Ovary (tissue), 9 donors: ENCODE data around the gene ABT1. TPM values are rescaled to one million over a fixed set of nuclear protein-coding genes. Genes with fewer than 3 reads are reported as not detected.

Experiments
- DNase-seq, 5 donors: peaks; one replicate each; pipeline ENCODE4 v3.0.0-alpha.2; 2019 to 2020
- H3K27ac ChIP-seq, 2 donors: fragments of 200-600 bp; one replicate each; pipeline versions ENCODE4 v1.5.1 to v1.8.0; 2019 to 2022
- H3K27me3 ChIP-seq: fragments of 200-600 bp; one replicate; pipeline ENCODE4 v1.8.0; 2022
- H3K36me3 ChIP-seq: fragments of 200-600 bp; sonication (generic); one replicate; pipeline ENCODE4 v1.5.1; 2019
- H3K4me1 ChIP-seq: one replicate; pipeline ENCODE4 v1.8.1; 2013; ENCODE audit warnings: mild to moderate bottlenecking, moderate library complexity; ENCODE audit not compliant: insufficient read depth
- H3K4me3 ChIP-seq: fragments of 200-600 bp; sonication (generic); one replicate; pipeline ENCODE4 v1.5.1; 2017
- H3K9me3 ChIP-seq, 2 donors: fragments of 200-600 bp in 1 of 2; sonication (generic) in 1 of 2; one replicate each; pipeline versions ENCODE4 v1.5.1 to v1.8.1; 2013 to 2019; ENCODE audit warnings: mild to moderate bottlenecking in 1 of 2, moderate library complexity in 1 of 2
- CTCF ChIP-seq, 3 donors: fragments of 450-650 bp in 2 of 3; fragments of 200-600 bp in 1 of 3; IDR thresholded peaks; one replicate each; pipeline versions ENCODE4 v1.5.1 to v1.8.0; 2016 to 2022; ENCODE audit warnings: antibody characterized with exemption in 3 of 3, mild to moderate bottlenecking in 1 of 3
- EP300 ChIP-seq: sonication (generic); formaldehyde crosslinking; IDR thresholded peaks from one replicate; pipeline ENCODE4 v1.6.1; 2017; ENCODE audit warnings: antibody characterized with exemption
- POLR2A ChIP-seq: fragments of 450-650 bp; IDR thresholded peaks from one replicate; pipeline ENCODE4 v1.6.1; 2017; ENCODE audit warnings: antibody characterized with exemption, mild to moderate bottlenecking, moderate library complexity
- WGBS, 3 donors: extraction: QIAGEN DNeasy Blood & Tissue Kit in 1 of 3; methylation state at CpG; one replicate each; pipeline versions ENCODE4 v1.1.5 to v1.1.7; 2013 to 2017; 5-methylcytosine and 5-hydroxymethylcytosine counted together
- intact Hi-C, 4 donors: fragments of 100-400 bp; cut with DNase I; formaldehyde crosslinking; loops; one replicate each; pipeline versions ENCODE4 v1.11.0 to v1.15.1; 2022 to 2023
- polyA plus RNA-seq, 2 donors: library from polyadenylated mRNA; stranded (reverse); fragments of 200-250 nt in 1 of 2; fragments of 350-450 nt in 1 of 2; fragmentation: Illumina TruSeq in 1 of 2; extraction: RNeasy Lipid Tissue Mini Kit (QIAGEN cat#74804) in 1 of 2; gene quantifications; one replicate each; pipeline ENCODE4 v1.2.3, GENCODE V29; 2013 to 2014
- total RNA-seq, 7 donors: library from RNA; depleted of rRNA in 2 of 7; stranded (reverse); fragments of >200 nt in 2 of 7; fragmentation: NEBNext Ultra II Directional in 3 of 7; extraction: Animal tissue kit (Norgen Biotek cat#: 25700) in 3 of 7; gene quantifications; one replicate each; pipeline versions ENCODE4 v1.1.0 to v1.2.4, GENCODE V29; 2016 to 2023
- donor health status: DM: no; HTN: no; CAD: no; lungs with moderate emphysema.
- donor health status: DM: no; HTN: no; CAD: no.
- donor health status: Bipolar disorder and iron deficiency.
- donor health status: DM: yes; HTN: yes; CAD: no.
- donor health status: DM: no; HTN: no; CAD: no.
- donor health status: DM: yes; HTN: yes; CAD: no.

Gene ABT1
- total and polyA plus RNA-seq, 9 donors: 8.5 to 18.2 (median 15.5) TPM

DNA sequence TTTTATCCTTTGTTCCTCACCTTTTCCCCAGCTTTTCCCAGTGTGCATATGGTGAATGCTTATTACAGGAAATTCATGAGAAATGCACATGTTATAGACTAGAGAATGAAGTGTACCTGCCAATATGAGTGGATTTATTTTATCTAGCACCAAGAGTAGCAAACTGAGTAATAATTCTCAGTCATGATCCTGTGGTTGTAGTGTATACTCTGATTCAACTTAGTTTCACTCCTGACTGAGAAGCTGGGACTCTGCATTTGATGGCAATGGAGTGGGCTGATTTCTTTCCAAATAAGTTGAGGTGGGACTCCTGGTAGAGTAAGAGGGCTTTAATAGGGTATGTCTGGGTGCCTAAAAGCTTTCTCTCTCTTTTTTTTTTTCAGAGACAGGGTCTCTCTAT, 4.0 kb downstream of the ABT1 start:
- Histone ChIP-seq H3K27ac (no peak overlapping the region), H3K9me3 (no peaks in the 10 kb centered on the region), H3K36me3 (no peaks in the 10 kb centered on the region), H3K27me3 (no peaks in the 10 kb centered on the region), H3K4me1 (peaks cover 4% of the 10 kb centered on the region), H3K4me3 (no peak overlapping the region)
- TF ChIP-seq POLR2A (no peak), CTCF (IDR thresholded peaks at IDR 0.05) (no peak), EP300 (no peak)
- intact Hi-C loops: loop anchor here in 1 of 4 donors (5.0 kb wide), 1 partner anchor 1328 kb away; no protein-coding TSS in a partner anchor
- no peak for DNase-seq

DNA sequence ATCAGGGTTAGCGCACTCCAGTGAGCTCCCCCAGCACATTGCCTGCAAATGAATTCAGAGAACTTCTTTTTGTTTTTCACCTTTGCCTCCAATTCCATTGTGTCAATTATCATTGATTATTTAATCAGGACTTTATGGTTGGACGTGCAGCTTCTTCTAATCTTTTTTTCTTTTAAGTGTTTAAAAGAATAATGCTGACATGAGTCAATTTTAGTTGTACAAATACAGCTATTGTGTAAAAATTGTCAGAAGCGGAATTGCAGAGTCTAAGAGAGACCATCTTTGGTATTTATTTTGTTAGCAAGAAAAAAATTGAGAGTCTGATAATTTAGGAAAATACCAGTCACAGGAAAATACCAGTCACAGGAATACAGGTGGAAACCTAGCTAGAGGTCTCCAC, 5.5 kb downstream of the ABT1 start:
- Histone ChIP-seq H3K4me1 (peaks cover 4% of the 10 kb centered on the region), H3K27ac (no peak overlapping the region), H3K36me3 (no peaks in the 10 kb centered on the region), H3K4me3 (no peak overlapping the region), H3K9me3 (no peaks in the 10 kb centered on the region), H3K27me3 (no peaks in the 10 kb centered on the region)
- intact Hi-C loops: loop anchor here in 1 of 4 donors (5.0 kb wide), 1 partner anchor 1330 kb away; no protein-coding TSS in a partner anchor
- no peak for TF ChIP-seq EP300
- no peak for TF ChIP-seq CTCF (IDR thresholded peaks at IDR 0.05)
- TF ChIP-seq POLR2A: no peak
- WGBS, 3 donors: 82 to 88% (median 86%) methylated on average over 3 of the region's 3 CpGs
- DNase-seq: no peak

DNA sequence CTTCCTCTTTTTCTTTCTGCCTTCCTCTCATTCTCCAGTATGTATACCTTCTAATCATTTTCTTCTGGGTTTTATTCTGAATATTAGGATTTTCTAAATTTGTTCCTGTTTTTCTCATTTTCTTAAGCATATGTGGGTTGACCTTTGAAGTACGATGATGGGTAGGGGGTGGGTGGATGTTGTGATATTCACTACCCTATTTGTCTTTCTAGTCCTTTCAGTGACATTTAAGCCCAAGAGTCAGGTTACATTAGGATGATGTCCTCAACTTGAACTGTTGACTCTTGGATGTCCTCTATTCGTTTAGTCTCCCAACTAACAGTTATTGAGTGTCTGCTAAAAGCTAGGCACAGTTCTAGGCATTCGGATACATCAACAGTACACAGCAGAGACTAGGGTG, 7.3 kb downstream of the ABT1 start:
- intact Hi-C loops: loop anchor here in 1 of 4 donors (5.0 kb wide), 1 partner anchor 1332 kb away; no protein-coding TSS in a partner anchor
- Histone ChIP-seq H3K4me3 (no peak overlapping the region), H3K4me1 (no peaks in the 10 kb centered on the region), H3K27ac (no peak overlapping the region), H3K36me3 (no peaks in the 10 kb centered on the region), H3K9me3 (no peaks in the 10 kb centered on the region), H3K27me3 (no peaks in the 10 kb centered on the region)
- no peak for DNase-seq
- no peak for TF ChIP-seq EP300
- no peak for TF ChIP-seq POLR2A
- no peak for TF ChIP-seq CTCF (IDR thresholded peaks at IDR 0.05)
- 65 to 75% (median 67%) methylated on average over 3 of the region's 3 CpGs for WGBS, 3 donors

GRCh38 chr6:26604797-26605196, 8.0 kb downstream of the ABT1 start:
- intact Hi-C loops: loop anchor here in 2 of 4 donors (5.0 kb wide), 2 partner anchors 473 to 1332 kb away; no protein-coding TSS in a partner anchor
- Histone ChIP-seq H3K9me3 (no peaks in the 10 kb centered on the region), H3K27ac (no peak overlapping the region), H3K4me3 (no peak overlapping the region), H3K27me3 (no peaks in the 10 kb centered on the region), H3K36me3 (no peaks in the 10 kb centered on the region), H3K4me1 (no peaks in the 10 kb centered on the region)
- DNase-seq: no peak
- WGBS, 3 donors: 62 to 70% (median 67%) methylated on average over 3 of the region's 3 CpGs
- no peak for TF ChIP-seq EP300
- no peak for TF ChIP-seq CTCF (IDR thresholded peaks at IDR 0.05)
- no peak for TF ChIP-seq POLR2A
